OCI-M1 (cell line): ENCODE data around the gene HHIP.

ENCODE experiments used
- DNase-seq: peaks from one replicate; lab custom pipeline; 2025; lab: John Stamatoyannopoulos, UW

HHIP gene, protein sequence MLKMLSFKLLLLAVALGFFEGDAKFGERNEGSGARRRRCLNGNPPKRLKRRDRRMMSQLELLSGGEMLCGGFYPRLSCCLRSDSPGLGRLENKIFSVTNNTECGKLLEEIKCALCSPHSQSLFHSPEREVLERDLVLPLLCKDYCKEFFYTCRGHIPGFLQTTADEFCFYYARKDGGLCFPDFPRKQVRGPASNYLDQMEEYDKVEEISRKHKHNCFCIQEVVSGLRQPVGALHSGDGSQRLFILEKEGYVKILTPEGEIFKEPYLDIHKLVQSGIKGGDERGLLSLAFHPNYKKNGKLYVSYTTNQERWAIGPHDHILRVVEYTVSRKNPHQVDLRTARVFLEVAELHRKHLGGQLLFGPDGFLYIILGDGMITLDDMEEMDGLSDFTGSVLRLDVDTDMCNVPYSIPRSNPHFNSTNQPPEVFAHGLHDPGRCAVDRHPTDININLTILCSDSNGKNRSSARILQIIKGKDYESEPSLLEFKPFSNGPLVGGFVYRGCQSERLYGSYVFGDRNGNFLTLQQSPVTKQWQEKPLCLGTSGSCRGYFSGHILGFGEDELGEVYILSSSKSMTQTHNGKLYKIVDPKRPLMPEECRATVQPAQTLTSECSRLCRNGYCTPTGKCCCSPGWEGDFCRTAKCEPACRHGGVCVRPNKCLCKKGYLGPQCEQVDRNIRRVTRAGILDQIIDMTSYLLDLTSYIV

DNA sequence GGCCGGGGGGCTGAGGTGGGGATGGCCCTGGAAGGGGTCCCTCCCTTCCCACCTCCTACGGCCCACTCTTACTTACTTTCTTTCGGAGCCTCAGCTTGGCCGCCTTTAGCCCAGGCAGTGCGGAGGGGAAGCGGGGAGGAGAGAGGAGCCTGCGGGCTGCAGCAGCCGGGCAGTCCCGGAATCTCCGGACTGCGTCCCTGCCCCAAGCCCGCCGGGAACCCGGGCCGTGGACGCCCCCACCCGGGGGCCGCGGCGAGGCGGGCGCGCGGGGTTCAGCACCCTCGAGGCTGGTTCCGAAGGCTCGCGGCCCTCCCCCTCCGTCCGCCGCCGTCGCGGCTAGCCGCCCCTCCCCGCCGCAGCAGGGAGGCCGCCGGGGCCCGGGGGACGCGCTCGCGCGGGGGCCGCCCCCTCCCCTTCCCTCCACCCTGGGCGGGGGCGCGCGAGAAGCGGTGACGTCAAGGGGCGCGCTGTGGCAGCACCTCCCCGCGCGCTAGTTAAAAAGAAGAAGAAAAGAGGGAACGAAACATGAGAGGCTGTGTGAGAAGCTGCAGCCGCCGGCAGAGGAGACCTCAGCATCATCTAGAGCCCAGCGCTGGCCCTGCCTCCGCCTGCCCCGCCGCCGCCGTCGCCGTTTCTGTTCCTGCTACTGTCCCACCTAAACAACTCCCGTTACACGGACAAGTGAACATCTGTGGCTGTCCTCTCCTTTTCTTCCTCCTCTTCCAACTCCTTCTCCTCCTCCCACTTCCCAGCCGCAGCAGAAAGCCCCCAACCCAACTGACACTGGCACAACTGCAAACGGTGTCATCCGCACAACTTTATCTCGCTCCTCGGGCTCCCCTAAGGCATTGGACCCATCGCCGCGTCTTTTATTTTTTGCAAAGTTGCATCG is at the start of gene HHIP:
Gene HHIP, plus strand, starts transcription at position 526 of the 892 bp plus-strand sequence. CDS start 520 bp downstream, outside the sequence.
- DNase-seq: no peak

DNA sequence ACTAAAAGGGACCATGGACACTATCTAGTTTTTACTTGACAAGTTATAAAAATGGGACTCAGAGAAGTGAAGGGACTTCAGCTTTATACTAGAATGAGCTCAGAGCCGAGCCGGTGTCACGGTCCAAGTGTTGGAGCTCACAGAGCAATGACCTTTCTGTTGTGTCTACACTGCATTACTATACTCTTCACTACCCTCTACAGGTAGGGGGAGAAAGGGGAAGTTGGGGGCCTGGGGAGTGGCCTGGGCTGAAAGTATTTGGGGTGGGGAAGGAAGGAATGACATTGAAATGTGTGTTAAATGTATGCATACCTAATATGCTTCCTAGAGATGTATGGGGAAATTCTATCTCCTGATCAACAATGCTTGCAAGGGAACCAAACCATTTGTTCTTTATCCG is 48.8 kb upstream of the HHIP start:
- no peak for DNase-seq

DNA sequence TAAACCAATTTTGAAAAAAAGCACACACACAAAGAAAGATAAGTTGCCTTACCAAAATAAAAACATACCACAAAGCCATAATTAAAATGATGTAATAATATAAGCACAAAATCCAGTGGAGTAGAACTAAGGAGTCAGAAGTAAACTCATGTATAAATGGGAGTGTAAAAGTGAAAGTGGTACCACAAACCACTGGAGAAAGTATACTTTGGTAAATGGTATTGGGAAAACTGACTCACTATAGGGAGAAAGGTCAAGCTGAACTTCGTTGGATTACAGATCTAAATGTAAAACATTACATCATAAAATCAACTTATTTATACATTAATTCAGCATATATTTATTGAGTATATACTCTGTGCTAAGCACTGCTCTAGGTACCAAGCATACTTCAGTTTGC is 46.3 kb upstream of the HHIP start:
- DNase-seq: peak; percentile 42

DNA sequence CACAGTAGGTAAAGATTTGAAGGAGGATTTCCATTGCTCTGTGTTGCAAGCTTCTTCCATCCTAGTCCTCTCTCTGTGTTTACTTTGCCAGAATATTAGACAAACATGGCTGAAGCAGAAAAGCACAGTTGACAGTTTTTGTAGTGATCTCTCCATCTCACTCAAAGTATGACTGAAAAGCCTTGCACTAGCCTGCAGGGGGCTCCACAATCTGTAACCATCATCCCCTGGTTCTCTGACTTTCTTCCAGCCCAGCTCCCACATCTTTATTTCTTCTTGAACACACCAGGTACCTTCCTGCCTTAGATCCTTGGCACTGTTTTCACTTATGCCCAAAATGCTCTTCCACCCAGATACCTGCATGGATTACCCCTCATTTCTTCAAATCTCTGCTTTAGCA is 34.1 kb upstream of the HHIP start:
- peak; percentile 46 for DNase-seq

DNA sequence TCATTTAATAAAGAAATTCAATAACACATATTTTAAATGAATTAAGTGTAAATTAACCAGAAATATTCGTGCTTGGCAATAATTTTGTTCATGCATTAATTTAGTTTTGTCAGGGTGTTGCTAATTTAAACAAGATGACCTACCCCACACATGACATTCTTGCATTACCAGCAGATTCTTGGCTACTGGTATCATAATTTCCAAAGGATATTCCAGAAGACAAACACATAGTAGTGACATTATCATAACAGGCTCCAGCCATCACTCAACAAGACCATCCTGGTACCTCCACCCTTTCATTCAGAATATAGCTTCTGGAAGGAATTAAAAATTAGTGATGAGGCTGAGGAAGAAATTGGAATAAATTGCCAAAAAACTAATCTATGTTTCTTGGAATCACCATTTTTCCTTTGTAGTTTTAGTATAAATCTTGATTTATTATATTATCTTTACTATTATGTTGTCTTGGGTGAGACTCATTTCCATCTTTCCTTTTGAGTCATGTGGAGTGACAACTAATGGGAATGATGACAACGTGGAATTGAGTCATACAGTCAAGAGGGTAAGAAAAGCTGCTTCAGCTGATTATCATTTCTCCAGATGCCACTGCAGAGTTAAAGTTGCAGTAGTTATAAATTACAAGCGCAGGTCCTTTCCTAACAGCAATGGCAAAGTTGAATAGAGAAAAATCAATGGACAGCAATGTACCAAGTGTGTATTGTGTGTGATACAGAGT is 30.9 kb upstream of the HHIP start:
- no peak for DNase-seq

DNA sequence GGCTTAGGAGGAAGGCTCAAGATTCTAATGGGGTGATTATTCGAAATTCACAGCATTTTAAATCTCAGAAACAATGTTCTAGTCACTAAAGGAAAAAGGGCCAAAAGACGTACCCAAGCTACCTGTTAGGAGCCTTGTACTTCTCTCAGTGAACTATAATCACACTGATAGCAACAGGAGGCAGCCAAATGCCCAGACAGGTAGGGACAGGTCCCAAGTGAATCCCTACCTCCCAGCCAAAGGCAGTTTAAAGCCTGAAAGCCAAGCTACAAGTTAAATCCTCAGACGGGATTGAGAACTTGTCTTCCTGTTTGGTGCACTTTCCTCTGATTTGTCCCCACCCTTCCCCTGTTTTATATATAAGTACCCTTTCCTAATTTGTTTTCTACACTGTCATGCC is 24.3 kb upstream of the HHIP start:
- no peak for DNase-seq

DNA sequence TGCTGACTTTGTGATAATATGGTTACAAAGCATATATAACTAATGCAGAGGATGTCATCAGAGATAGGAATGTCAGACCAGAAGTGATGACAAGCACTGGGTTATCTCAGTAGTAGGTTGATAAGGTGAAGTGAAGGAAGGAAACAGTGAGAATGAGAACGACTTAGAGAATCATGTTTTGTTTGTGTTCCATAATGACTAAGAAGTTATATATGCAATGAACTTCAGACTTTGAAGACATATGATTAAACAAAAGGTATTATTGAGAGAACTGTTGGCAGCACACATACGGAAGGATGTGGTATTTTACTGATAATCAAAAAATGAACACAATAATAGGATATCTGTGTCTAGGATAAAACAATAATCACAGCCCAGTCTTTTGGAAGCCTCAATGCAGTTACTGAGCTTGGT is 18.3 kb upstream of the HHIP start:
- no peak for DNase-seq

DNA sequence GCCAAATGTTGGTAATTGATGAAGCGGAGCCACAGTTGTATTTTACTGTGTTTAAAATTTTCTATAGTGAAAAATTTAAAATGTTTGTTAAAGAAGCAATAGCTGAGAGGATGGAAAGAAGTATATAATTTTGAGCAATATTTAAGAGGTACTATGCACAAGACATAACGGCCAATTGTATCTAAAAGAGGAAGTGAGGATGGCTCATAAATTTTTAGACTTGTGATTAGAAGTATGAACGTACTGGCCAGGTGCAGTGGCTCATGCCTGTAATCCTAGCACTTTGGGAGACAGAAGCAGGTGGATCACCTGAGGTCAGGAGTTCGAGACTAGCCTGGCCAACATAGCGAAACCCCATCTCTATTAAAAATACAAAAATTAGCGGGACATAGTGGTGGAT is 12.7 kb upstream of the HHIP start:
- peak; percentile 19 for DNase-seq

DNA sequence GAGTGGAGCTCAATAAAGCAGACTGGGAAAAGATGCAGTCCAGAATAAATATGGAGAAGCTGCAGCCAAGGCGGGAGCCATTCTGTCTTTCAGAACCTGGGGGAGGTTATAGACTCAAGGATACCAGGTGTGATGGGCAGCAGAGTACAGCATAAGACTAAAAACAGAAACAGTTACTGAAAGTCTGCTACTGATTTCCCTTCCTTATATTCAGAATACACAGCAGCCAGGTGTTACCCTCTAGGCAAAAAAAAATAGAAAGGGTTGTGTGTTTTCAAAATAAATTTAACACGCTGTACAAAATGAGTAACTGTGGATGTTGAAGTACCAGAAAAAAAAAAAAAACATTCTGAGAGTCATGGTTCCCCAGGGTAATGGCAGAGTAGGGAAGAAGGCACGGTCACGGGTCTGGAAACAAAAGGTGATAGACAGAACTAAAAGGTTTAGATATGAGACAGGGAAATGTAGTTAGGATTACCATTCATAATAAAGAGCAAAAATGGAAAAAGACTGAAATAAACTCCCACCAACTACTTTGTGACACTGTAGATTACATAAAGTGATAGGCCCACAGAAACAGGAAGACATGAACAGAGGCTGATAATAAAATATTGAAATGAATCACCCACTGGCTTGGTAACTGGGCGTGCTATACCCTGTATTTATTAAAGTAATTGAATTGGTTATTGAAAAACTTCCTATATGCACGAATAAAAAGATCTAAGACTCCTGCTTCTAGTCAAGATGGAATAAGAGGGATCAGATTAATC is 10.8 kb upstream of the HHIP start:
- DNase-seq: no peak

DNA sequence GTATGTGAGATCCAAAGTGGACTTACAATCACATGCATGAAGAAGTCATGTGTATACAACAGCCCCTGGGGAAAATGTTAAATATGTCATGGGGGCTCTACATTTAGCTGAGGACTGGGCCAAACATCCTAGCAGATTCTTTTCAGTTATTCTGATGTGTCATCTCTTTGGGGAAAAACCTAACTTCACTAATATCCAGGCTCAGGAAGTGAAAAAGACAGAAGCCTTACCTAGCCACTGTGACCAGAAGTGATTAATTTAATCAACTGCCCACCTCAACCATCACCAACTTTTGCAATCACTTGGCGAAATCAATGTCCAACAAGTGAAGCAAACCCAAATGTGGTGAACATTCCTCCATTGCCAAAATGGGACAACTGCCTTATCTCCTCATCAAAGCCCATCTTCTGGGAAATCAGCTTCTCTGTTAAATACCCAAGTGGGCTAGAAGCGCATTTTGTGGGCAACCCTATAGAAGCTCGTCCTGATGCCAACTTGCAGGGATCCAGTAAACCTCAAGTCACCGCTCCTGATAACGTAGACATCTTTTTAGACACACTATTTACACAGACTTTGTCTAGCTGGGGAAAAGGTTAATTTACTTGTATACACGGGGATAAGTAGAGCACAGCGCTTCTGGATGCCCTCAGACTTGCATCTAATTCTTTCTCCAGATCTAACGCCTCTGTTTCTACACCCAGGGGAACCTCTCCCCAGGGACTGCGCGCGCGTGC is 1.4 kb upstream of the HHIP start:
- no peak for DNase-seq

DNA sequence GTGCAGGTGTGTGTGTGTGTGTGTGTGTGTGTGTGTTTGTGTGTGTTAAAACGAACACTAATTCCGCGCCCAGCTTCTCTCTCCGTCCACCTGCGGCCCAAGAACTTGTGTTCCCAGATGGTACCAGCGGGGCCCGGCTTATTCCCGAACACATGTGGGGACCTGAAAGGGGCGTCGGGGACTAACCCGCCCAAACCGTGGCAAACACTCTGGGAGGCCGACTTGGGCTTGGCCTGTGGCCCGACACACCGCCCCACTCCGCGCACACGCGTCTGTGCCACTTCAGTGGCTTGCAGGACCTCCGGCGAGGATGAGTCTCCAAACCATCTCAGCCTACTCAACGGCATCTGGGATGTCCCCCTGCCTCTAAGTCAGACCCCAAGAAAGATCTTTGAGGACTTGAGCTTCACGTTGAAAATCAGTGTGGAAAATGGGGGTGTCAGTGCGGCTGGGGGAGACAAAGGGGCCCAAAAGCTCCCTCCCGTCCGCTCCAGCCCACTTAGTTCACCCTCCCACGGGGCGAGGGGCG is 790 bp upstream of the HHIP start:
- no peak for DNase-seq

DNA sequence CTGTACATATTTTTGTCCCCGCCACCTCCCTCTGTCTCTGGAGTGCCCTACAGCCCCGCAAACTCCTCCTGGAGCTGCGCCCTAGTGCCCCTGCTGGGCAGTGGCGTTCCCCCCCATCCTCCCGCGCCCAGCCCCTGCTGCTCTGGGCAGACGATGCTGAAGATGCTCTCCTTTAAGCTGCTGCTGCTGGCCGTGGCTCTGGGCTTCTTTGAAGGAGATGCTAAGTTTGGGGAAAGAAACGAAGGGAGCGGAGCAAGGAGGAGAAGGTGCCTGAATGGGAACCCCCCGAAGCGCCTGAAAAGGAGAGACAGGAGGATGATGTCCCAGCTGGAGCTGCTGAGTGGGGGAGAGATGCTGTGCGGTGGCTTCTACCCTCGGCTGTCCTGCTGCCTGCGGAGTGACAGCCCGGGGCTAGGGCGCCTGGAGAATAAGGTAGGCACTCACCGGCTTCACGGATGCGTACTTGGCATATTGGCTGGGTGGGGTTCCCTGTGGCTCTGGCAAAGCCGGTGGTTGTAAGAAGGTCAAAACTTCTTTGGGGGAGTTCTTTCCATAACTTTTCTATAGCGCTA is 653 bp downstream of the HHIP start:
- no peak for DNase-seq

DNA sequence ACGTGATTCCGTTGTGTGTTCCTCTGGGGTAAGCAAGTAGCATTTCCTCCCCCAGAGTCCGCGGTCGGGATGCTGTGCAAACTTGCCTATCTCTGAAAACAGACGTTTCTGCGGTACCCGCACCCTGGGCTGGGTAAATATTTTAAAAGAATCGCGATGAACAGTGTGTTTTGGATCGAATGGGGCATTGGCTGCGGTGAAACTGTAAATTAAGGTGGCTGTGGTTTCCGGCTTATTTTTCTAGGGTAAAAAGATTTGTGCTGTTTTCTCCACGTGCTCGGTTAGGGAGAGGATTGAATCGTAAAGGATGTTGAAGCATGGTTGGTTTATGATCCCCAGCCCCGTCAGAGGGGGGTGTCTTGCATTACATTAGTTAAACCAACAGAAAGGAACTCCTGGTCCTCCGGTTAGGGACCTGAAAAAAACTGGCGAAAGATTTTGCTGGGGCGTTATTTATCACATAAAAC is 1.2 kb downstream of the HHIP start:
- peak; percentile 97 for DNase-seq

DNA sequence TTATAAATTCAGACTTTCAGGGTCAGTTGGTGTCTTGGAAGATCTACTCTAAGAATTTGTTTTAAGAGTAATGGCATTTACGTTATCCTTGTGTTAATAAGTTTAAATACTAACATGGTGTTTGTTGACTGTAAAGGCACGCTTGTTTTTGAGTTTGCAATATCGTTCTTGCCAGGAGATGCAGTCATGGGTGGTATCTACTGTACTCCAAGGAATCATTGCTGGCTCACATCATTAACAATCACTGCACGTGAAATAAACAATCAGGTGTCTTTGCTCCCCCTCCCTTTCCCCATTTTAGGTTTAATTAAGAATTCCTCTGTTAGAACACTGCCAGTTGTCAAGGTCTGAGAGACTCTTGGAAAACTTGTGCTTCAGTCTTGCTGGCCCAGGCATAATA is 1.6 kb downstream of the HHIP start:
- DNase-seq: no peak

DNA sequence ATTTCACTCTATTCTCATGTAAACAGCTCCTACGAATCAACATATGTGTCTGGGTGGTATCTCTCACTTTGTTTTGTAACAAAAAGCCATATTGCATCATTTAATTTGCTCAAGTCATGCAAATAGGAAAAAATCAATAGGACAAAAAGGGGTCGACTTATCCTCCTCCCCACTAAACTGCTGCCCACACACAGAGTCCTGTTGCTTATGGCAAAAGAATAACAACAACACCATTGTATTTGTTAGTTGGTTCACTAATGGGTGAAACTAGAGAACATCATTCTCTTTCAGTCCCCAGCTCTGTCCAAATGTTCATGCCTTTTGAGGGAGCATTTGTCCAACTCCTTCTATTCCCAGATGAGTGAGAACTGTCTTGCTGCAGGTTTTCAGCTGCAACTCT is 2.1 kb downstream of the HHIP start:
- peak; percentile 56 for DNase-seq

DNA sequence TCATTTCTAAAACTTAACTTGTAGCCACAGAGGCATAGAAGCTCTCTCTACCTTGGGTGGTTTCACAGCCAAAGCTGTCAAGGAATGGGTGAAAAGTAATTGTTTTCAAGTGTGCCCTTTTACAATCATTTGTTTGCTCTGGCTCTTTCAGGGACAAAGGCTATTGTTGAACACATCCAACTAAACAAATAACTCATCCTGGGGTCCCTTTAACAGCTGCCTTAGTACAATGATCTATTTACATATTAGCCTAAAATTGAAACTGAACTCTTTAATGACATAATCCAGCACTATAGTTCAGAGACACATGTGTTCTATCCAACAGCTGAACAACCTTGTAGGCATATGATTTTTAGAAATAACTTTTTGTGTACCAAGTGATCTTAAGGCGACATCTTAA is 3.7 kb downstream of the HHIP start:
- DNase-seq: no peak

DNA sequence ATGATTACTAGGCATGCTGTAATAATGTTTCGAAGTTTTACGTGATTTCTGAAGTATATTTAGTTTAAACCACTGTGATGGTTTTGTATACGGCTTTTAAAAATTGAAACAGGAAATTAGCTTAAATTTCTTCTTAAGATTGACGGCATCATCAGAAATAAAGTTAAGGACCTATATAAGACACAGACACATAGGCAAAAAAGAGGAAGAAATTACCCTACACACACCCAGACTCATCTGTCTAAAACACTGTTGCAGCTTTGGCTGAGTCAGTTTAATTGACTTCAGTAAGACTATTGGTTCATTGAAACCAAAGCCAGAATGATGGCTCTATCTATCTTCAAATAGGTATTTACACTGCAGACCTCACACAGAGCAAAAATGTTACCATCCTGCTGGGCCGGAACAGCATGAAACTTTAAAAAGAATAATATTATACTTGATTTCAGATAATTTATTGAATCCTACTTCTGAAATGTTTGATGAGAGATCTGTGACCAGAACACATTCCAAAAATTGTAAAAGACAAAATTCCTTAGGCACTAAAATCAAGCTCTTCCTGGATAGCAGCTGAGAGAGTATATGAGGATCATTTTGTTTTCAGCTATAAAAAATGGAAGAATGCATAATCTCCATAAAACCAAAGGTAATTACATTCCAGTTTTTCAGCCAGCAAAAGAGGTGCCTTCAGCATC is 4.5 kb downstream of the HHIP start:
- peak; percentile 47 for DNase-seq

DNA sequence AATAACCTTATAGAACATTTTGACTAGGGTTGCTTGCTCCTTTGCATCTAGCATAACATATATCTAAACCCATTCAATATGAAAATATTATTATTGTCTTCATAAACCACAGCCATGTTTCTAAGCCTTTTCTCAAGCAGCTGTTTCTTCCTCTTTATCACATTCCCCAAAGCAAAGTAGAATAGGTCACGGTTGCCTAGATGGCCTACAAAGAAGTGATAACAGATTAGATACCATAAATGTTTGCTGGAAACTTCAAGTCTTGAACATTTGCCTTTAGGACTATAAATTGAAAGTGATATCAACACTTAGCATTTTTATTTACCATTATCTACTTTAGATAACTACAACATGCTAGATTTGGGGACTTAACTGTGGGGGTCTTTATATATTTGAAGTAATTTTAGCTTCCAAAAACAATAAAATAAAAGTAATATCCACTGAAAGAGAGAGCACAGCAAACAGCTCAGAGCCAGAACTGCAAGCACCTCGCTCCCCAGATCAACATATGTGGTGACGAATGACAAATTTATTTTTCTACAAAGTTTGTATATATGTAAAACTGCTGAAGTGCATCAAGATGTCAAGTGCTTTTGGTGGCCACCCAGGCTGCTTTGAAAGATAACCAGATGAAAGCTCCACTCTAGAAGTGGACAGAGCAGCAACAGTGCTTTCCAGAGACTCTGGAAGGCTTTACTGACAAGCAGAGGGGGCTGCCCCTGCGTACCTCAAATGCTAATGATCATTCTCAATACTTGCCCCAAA is 8.0 kb downstream of the HHIP start:
- DNase-seq: peak; percentile 36
